Measurements from ENCODE around the gene ANKRD52.
"Not testable (repeated sequence)": the region's sequence is repeated elsewhere in the genome, so short reads cannot be mapped to it uniquely, and the experiment has no call there.

ANKRD52 gene

GRCh38 chr12:56197921-56198635 lies 60.1 kb downstream of the ANKRD52 start:
- DNase-seq (ENCODE audit: low spot score), result no peak
- ChIA-PET POLR2A (ENCODE audit: low non-redundant PET) (no interaction called here), CTCF (interaction anchor here (0.7 to 1.9 kb wide), 2 partner anchors 9 to 14 kb away, joined by 3 to 10 read pairs; partner anchors contain the start of gene SMARCC2)
- H3K27ac ChIP-seq, result no peak overlapping the region
- TF ChIP-seq CTCF (conservative IDR thresholded peaks at IDR 0.05; ENCODE audit: low read depth), result no peak

DNA sequence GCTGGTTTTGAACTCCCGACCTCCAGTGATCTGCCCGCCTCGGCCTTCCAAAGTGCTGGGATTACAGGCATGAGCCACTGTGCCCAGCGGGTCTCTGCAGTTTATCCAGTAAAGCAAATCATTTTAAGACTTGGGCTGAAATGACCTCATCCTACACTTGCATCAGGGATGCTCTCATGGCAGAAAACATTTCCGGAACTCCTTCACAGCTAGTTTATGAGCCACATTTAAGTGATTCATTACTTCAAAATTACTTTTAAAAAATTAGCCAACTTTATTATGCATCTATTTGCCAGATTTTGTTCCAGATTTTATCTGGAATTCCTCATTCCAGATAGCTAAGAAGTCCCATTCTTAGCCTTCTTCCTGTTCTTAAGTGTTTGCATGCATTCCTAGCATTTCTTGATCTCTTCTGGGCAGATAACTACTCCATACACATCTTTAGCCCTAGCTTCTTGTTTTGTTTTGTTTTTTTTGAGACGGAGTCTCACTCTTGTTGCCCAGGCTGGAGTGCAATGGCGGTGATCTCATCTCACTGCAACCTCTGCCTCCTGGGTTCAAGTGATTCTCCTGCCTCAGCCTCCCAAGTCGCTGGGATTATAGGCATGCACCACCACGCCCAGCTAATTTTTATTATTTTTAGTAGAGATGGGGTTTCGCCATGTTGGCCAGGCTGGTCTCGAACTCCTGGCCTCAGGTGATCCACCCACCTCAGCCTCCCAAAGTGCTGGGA lies 61.2 kb downstream of the ANKRD52 start:
- CTCF ChIA-PET, result interaction anchor here (0.9 kb wide), 1 partner anchor 9 kb away, joined by 5 read pairs; no protein-coding TSS in a partner anchor
- POLR2A ChIA-PET (ENCODE audit: low non-redundant PET); DNase-seq (ENCODE audit: low spot score): not testable (repeated sequence)
- H3K27ac ChIP-seq, result peak overlapping the region; percentile 64

DNA sequence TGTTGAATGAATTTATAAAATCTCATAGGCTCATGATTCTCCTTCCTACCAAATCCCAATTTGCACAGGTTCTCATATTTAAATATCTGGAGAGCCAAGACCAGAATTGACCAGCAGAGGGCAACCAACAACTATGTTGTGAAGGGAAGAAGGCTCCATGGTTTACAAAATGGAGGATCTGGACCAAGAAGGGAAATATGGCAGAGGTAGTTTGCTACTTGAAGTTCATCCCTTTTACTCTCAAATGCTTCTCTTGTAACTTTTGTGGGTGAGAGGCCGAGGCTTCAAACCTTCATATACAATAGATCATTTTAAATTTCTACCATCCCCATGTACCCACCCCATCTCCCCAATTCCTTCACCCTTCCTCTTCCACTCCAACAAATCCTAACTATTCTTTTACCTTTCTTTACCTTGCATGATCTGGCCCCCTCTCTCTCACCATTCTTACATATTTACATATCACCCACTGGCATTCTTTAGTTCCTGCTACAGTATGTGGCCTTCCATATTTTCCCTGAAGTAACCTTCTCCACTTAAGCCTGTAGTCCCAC lies 65.1 kb downstream of the ANKRD52 start:
- POLR2A ChIA-PET (ENCODE audit: low non-redundant PET), result no interaction called here
- CTCF ChIA-PET, result no interaction called here
- peak; percentile 52 for DNase-seq (ENCODE audit: low spot score)
- H3K27ac ChIP-seq, result no peak overlapping the region
- TF ChIP-seq CTCF (conservative IDR thresholded peaks at IDR 0.05; ENCODE audit: low read depth), result peak; percentile 79

DNA sequence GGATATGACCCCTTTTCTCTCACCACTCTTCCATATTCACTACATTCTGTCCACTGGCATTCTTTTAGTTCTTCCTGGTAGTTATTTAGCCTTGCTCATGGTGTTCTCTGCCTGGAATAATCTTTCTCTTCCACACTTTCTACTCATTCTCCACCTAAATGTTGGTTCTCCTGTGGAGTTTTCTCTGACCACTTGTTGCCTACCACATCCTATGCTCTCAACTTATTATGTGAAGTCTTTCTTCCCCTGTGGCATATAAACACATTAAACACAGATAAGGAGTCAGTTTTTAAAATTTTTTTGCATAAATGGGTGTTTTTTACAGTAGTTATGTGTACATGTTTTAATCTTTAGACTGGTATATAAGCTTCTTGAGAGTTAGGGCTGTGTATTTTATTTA lies 65.6 kb downstream of the ANKRD52 start:
- DNase-seq (ENCODE audit: low spot score), result no peak
- CTCF ChIA-PET, result no interaction called here
- POLR2A ChIA-PET (ENCODE audit: low non-redundant PET), result no interaction called here
- no peak overlapping the region for H3K27ac ChIP-seq
- TF ChIP-seq CTCF (conservative IDR thresholded peaks at IDR 0.05; ENCODE audit: low read depth), result no peak

DNA sequence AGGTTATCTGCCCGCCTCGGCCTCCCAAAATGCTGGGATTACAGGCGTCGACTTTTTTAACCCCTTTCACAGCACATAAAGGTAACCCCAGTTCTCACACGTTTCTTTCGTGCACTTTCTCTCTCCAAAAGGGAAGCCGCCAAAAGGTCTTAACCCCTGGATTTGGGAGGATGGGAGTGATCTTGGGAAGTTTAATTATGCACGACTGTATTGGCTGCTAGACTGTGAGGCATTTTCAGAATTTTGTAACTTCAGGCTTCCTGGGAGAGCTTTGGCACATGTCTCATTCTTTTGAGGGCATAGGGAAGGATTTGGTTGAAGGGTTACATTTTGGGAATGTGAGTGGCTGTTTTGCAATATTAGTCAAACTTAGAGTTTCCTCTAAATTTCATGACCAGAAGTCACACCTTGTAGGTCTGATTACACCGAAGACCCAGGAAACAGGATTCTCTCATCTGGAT lies 67.5 kb downstream of the ANKRD52 start:
- POLR2A ChIA-PET (ENCODE audit: low non-redundant PET), result interaction anchor here (0.7 kb wide), 1 partner anchor 24 kb away, joined by 5 read pairs; no protein-coding TSS in a partner anchor
- peak overlapping the region; percentile 96 for H3K27ac ChIP-seq
- DNase-seq (ENCODE audit: low spot score), result no peak

More for the DNA sequence above, 67.5 kb downstream of the ANKRD52 start:
- no peak for TF ChIP-seq CTCF (conservative IDR thresholded peaks at IDR 0.05; ENCODE audit: low read depth)
- CTCF ChIA-PET, result interaction anchor here (1.1 to 4.3 kb wide), 3 partner anchors 11 to 126 kb away, joined by 4 to 21 read pairs (median 11); partner anchors contain the start of gene ESYT1
